Adrenal gland (tissue), 5 donors: ENCODE measurements around the gene MNAT1.

ENCODE experiments used
- CTCF ChIP-seq, 6 experiments: fragments of 450-650 bp in 4 of 6; fragments of 200-600 bp in 2 of 6; sonication (generic) in 1 of 6; IDR thresholded peaks; 1 replicate in 5 of 6; 2 replicates in 1 of 6; pipeline versions ENCODE4 v1.5.1 to v1.8.0; 2016 to 2021; ENCODE audit warnings: antibody characterized with exemption in 6 of 6, mild to moderate bottlenecking in 2 of 6, moderate library complexity in 1 of 6
- POLR2A ChIP-seq, 2 donors: fragments of 450-650 bp; IDR thresholded peaks; one replicate each; pipeline ENCODE4 v1.6.1; 2017; ENCODE audit warnings: antibody characterized with exemption in 2 of 2, mild to moderate bottlenecking in 2 of 2, moderate library complexity in 1 of 2
- donor health status: DM: no; HTN: no; CAD: no.

DNA sequence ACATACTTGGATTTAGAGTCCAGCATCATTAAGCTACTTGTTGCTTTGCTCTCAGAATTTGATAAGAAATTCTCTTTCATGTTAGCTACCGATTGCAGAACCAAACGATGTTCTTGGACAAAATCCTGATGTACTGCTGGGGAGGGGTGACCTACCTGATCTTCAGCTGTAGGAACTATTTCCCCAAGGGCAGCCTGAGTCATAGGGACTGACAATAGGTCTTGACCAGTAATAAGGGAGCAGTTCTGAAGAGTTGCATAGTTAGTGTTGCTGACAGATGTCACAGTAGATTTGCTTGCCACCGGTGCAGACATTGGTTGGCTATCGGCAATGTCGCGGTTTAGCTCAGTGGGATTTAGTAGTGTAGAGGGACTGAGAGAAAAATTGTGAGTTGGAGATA is 21.0 kb upstream of the MNAT1 start:
- TF ChIP-seq CTCF (IDR thresholded peaks at IDR 0.05) (no peak), POLR2A (IDR thresholded peaks at IDR 0.05) (no peak)
